Ovary (tissue), 3 donors: ENCODE data around the gene THAP10.

Experiments used
- EP300 ChIP-seq: sonication (generic); formaldehyde crosslinking; IDR thresholded peaks from one replicate; pipeline ENCODE4 v1.6.1; 2017; ENCODE audit warnings: antibody characterized with exemption
- POLR2A ChIP-seq: fragments of 450-650 bp; IDR thresholded peaks from one replicate; pipeline ENCODE4 v1.6.1; 2017; ENCODE audit warnings: antibody characterized with exemption, mild to moderate bottlenecking, moderate library complexity
- TF ChIP-seq, protein P1 (sequence below), 3 donors: fragments of 450-650 bp in 2 of 3; fragments of 200-600 bp in 1 of 3; IDR thresholded peaks; one replicate each; pipeline versions ENCODE4 v1.5.1 to v1.8.0; 2016 to 2022; ENCODE audit warnings: antibody characterized with exemption in 3 of 3, mild to moderate bottlenecking in 1 of 3
- donor health status: DM: no; HTN: no; CAD: no.

DNA sequence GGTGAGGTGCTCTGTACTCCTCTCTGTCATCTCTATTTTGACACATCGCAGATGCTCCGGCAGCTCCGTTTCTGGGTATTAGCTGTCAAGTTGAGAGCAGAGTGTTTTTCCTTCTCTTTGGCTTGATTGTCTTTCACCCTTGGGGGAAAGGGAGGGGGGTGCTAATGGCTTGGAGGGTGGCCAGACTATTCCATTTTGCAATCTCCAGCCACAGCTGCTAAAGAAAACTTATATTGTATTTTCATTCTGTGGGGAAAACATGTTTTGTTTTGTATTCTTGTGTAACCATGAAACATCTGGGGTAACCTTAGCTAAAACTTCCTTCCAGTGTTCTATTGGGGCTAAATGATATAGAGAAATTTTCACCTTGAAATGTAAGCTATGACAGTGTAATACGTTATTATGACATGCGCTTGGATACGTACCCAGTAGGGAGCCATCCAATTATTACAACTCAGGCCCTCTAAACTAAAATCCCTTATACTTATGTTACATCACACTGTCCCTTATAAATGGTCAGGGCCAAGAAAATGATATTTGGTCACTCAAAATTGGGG, 24.2 kb downstream of the THAP10 start:
- TF ChIP-seq, protein P1, sequence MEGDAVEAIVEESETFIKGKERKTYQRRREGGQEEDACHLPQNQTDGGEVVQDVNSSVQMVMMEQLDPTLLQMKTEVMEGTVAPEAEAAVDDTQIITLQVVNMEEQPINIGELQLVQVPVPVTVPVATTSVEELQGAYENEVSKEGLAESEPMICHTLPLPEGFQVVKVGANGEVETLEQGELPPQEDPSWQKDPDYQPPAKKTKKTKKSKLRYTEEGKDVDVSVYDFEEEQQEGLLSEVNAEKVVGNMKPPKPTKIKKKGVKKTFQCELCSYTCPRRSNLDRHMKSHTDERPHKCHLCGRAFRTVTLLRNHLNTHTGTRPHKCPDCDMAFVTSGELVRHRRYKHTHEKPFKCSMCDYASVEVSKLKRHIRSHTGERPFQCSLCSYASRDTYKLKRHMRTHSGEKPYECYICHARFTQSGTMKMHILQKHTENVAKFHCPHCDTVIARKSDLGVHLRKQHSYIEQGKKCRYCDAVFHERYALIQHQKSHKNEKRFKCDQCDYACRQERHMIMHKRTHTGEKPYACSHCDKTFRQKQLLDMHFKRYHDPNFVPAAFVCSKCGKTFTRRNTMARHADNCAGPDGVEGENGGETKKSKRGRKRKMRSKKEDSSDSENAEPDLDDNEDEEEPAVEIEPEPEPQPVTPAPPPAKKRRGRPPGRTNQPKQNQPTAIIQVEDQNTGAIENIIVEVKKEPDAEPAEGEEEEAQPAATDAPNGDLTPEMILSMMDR (IDR thresholded peaks at IDR 0.05), result no peak
- TF ChIP-seq POLR2A (no peak), EP300 (no peak)
